Upper lobe of left lung (tissue), 4 donors: ENCODE measurements around the gene ZNF792.

Source experiments
- CTCF ChIP-seq, 6 experiments: fragments of 450-650 bp in 4 of 6; fragments of 200-600 bp in 2 of 6; sonication (generic) in 2 of 6; IDR thresholded peaks; one replicate each; pipeline ENCODE4 v1.5.1; 2016 to 2019; ENCODE audit warnings: antibody characterized with exemption in 6 of 6
- EP300 ChIP-seq, 4 donors: sonication (generic); formaldehyde crosslinking; IDR thresholded peaks; one replicate each; pipeline ENCODE4 v1.5.1; 2017; ENCODE audit warnings: antibody characterized with exemption in 4 of 4, control low read depth in 2 of 4
- POLR2A ChIP-seq, 4 donors: fragments of 450-650 bp; IDR thresholded peaks; one replicate each; pipeline ENCODE4 v1.5.1; 2016 to 2017; ENCODE audit warnings: antibody characterized with exemption in 4 of 4, mild to moderate bottlenecking in 2 of 4

GRCh38 chr19:35000338-35000646, 36.3 kb upstream of the ZNF792 start:
- TF ChIP-seq CTCF (IDR thresholded peaks at IDR 0.05) (no peak), EP300 (IDR thresholded peaks at IDR 0.05) (no peak), POLR2A (IDR thresholded peaks at IDR 0.05) (peak in 3 of 4 donors; percentile 8 to 68 (median 50))
